ENCODE measurements around the gene NSUN7.
A peak's percentile ranks its signal among the peaks of the same experiment; 100 is the strongest.

Gene NSUN7

DNA sequence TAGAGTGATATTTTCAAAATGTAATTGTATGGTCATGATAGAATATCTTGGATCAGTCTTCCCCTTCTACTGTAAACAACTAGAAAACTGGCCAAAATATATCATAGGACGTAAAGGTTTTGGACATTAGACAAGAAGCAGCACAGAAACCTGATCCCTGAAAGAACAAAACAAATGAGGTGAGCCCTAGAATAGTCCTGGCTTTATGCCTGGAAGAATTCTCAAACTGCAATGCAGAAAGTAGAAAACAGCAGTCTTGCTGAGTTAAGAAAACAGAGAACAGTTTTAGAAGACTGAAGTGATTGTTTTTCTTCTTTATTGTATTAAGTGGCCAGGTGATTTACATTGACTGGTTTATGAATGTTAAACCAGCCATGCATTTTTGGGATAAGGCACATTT, 19.5 kb downstream of the NSUN7 start (continued):
- TF ChIP-seq ZBTB44 (tag by site-specific recombination; IDR thresholded peaks at IDR 0.05) (0 out of 2 replicates have a peak, but pooled peaks have one; percentile 45), ZBTB17 (tag by site-specific recombination; IDR thresholded peaks at IDR 0.05) (no peak), PRDM6 (tag by site-specific recombination; IDR thresholded peaks at IDR 0.05) (peak; percentile 97), ZNF184 (tag by site-specific recombination; IDR thresholded peaks at IDR 0.05) (no peak), ZNF426 (tag by site-specific recombination; IDR thresholded peaks at IDR 0.05) (no peak), ZNF843 (tag by site-specific recombination; IDR thresholded peaks at IDR 0.05) (peak; percentile 36; the same call in 1 of the 2 replicates)

DNA sequence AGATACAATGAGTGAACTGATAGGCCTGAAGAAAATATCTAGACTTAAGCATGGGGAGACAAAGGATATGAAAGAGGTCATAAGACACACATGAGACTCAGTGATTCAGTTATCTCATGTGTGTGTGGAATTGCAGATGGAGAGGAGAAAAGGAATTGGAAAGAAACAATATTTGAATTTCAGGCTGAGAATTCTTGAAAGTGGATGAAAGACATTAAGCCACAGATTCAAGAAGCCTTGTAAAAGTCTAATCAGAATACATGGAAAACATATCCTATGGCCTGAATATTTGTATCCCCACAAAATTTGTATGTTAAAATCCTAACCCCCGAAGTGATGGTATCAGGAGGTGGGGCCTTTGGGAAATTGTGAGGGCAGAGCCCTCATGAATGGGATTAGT, 28.3 kb downstream of the NSUN7 start:
- H3K4me1 ChIP-seq (ENCODE audit: control insufficient read depth, insufficient read depth, low read length): no peaks in the 10 kb centered on the region
- CTCF ChIA-PET: no interaction called here
- no peaks in the 10 kb centered on the region for H3K36me3 ChIP-seq (ENCODE audit: control insufficient read depth in 2 of 2, insufficient read depth in 1 of 2, low read length in 2 of 2)
- H3K9me3 ChIP-seq (ENCODE audit: control insufficient read depth, insufficient read depth, low read depth, low read length): no peaks in the 10 kb centered on the region
- TF ChIP-seq ZNF776 (tag by site-specific recombination; IDR thresholded peaks at IDR 0.05; ENCODE audit: borderline replicate concordance): no peak
- TF ChIP-seq, protein P1, sequence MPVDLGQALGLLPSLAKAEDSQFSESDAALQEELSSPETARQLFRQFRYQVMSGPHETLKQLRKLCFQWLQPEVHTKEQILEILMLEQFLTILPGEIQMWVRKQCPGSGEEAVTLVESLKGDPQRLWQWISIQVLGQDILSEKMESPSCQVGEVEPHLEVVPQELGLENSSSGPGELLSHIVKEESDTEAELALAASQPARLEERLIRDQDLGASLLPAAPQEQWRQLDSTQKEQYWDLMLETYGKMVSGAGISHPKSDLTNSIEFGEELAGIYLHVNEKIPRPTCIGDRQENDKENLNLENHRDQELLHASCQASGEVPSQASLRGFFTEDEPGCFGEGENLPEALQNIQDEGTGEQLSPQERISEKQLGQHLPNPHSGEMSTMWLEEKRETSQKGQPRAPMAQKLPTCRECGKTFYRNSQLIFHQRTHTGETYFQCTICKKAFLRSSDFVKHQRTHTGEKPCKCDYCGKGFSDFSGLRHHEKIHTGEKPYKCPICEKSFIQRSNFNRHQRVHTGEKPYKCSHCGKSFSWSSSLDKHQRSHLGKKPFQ (tag by site-specific recombination; IDR thresholded peaks at IDR 0.05): no peak
- TF ChIP-seq ZNF558 (tag by site-specific recombination; IDR thresholded peaks at IDR 0.05): peak; percentile 99
- no peak for TF ChIP-seq ZNF561 (tag by site-specific recombination; IDR thresholded peaks at IDR 0.05; ENCODE audit: borderline replicate concordance)
- no peak overlapping the region for H3K4me3 ChIP-seq (ENCODE audit: low read depth, low read length)
- POLR2A ChIA-PET: no interaction called here
- H3K27ac ChIP-seq (ENCODE audit: extremely low read depth, low read depth, low read length): no peak overlapping the region

- Histone ChIP-seq H3K4me1 (ENCODE audit: control insufficient read depth, insufficient read depth, low read length) (no peaks in the 10 kb centered on the region), H3K9me3 (ENCODE audit: control insufficient read depth, insufficient read depth, low read depth, low read length) (no peaks in the 10 kb centered on the region), H3K27ac (ENCODE audit: extremely low read depth, low read depth, low read length) (no peak overlapping the region), H3K4me3 (ENCODE audit: low read depth, low read length) (no peak overlapping the region), H3K36me3 (ENCODE audit: control insufficient read depth in 2 of 2, insufficient read depth in 1 of 2, low read length in 2 of 2) (no peaks in the 10 kb centered on the region)
- POLR2A ChIA-PET: no interaction called here
- CTCF ChIA-PET: no interaction called here
- no peak for TF ChIP-seq ZXDB (tag by site-specific recombination; IDR thresholded peaks at IDR 0.05)
Measured at GRCh38 chr4:40782876-40783275, 33.1 kb downstream of the NSUN7 start.

GRCh38 chr4:40785727-40786126, 36.0 kb downstream of the NSUN7 start:
- Histone ChIP-seq H3K27ac (ENCODE audit: extremely low read depth, low read depth, low read length) (no peak overlapping the region), H3K4me3 (ENCODE audit: low read depth, low read length) (no peak overlapping the region), H3K9me3 (ENCODE audit: control insufficient read depth, insufficient read depth, low read depth, low read length) (no peaks in the 10 kb centered on the region), H3K4me1 (ENCODE audit: control insufficient read depth, insufficient read depth, low read length) (no peaks in the 10 kb centered on the region), H3K36me3 (ENCODE audit: control insufficient read depth in 2 of 2, insufficient read depth in 1 of 2, low read length in 2 of 2) (no peaks in the 10 kb centered on the region)
- CTCF ChIA-PET: no interaction called here
- no peak for TF ChIP-seq ZNF488 (tag by site-specific recombination; IDR thresholded peaks at IDR 0.05)
- no peak for TF ChIP-seq GLI2 (tag by site-specific recombination; IDR thresholded peaks at IDR 0.05; ENCODE audit: borderline replicate concordance, low read depth)
- TF ChIP-seq EGR2 (tag by site-specific recombination; IDR thresholded peaks at IDR 0.05; ENCODE audit: low read depth): no peak
- TF ChIP-seq ZNF510 (tag by site-specific recombination; IDR thresholded peaks at IDR 0.05; ENCODE audit: insufficient replicate concordance): no peak
- TF ChIP-seq ZNF16 (tag by site-specific recombination; IDR thresholded peaks at IDR 0.05; ENCODE audit: low read depth): no peak
- no peak for TF ChIP-seq ZNF23 (tag by site-specific recombination; IDR thresholded peaks at IDR 0.05; ENCODE audit: borderline replicate concordance)
- POLR2A ChIA-PET: no interaction called here
